GM23338 (cell line): Measurements from ENCODE around the gene CDH4. TPM values are rescaled to one million over a fixed set of nuclear protein-coding genes. Genes with fewer than 3 reads are reported as not detected.

Source experiments
- ATAC-seq: fragments of 200-7000 bp; cut with Tn5 transposase; 3 replicates; pipeline ENCODE4 v1.9.1; 2020
- DNase-seq: peaks from one replicate; pipeline ENCODE4 v3.0.0-alpha.2; 2015; ENCODE audit warnings: low spot score
- H2AFZ ChIP-seq: fragments of 200-600 bp; sonication (generic); 2 replicates; pipeline ENCODE4 v1.8.0; 2016; ENCODE audit warnings: antibody characterized with exemption, mild to moderate bottlenecking, moderate library complexity
- H3F3A ChIP-seq: fragments of 200-600 bp; sonication (generic); replicated peaks from 2 replicates; pipeline ENCODE4 v1.8.0; 2017; ENCODE audit warnings: antibody characterized with exemption, mixed run types, low read depth
- H3K27ac ChIP-seq: fragments of 200-600 bp; sonication (generic); 2 replicates; pipeline ENCODE4 v1.6.1; 2016; ENCODE audit warnings: low read depth
- H3K27me3 ChIP-seq: fragments of 200-600 bp; sonication (generic); 2 replicates; pipeline ENCODE4 v1.8.0; 2016; ENCODE audit warnings: mild to moderate bottlenecking, mixed run types, moderate library complexity; ENCODE audit not compliant: insufficient read depth
- H3K36me3 ChIP-seq: fragments of 200-600 bp; sonication (generic); 2 replicates; pipeline ENCODE4 v1.8.0; 2016; ENCODE audit warnings: mild to moderate bottlenecking; ENCODE audit not compliant: insufficient read depth
- H3K4me1 ChIP-seq: fragments of 200-600 bp; sonication (generic); 2 replicates; pipeline ENCODE4 v1.8.0; 2016; ENCODE audit warnings: mild to moderate bottlenecking, moderate library complexity; ENCODE audit not compliant: insufficient read depth
- H3K4me2 ChIP-seq: fragments of 200-600 bp; sonication (generic); 2 replicates; pipeline ENCODE4 v1.7.1; 2017; ENCODE audit warnings: mixed run types
- H3K4me3 ChIP-seq: fragments of 200-600 bp; sonication (generic); 2 replicates; pipeline ENCODE4 v1.6.1; 2016; ENCODE audit warnings: mixed run types
- H3K79me2 ChIP-seq: fragments of 200-600 bp; sonication (generic); replicated peaks from 2 replicates; pipeline ENCODE4 v1.8.0; 2017; ENCODE audit warnings: mild to moderate bottlenecking; ENCODE audit not compliant: insufficient read depth
- H3K9me2 ChIP-seq: fragments of 200-600 bp; sonication (generic); 2 replicates; pipeline ENCODE4 v1.8.0; 2017; ENCODE audit not compliant: insufficient read depth
- H4K20me1 ChIP-seq: fragments of 200-600 bp; sonication (generic); replicated peaks from 2 replicates; pipeline ENCODE4 v1.8.0; 2017; ENCODE audit warnings: mild to moderate bottlenecking; ENCODE audit not compliant: insufficient read depth
- H3K27ac Mint-ChIP-seq: 2 replicates; pipeline ENCODE4 v1.8.0; 2020; ENCODE audit warnings: inconsistent platforms, mild to moderate bottlenecking, moderate library complexity, mixed read lengths
- H3K27me3 Mint-ChIP-seq: 3 replicates; pipeline ENCODE4 v1.8.0; 2022; ENCODE audit warnings: low read depth, mild to moderate bottlenecking, moderate library complexity, mixed read lengths, inconsistent platforms; ENCODE audit not compliant: insufficient read depth, poor library complexity
- H3K36me3 Mint-ChIP-seq: 3 replicates; pipeline ENCODE4 v1.8.0; 2021; ENCODE audit warnings: low read depth, mild to moderate bottlenecking, inconsistent platforms, moderate library complexity, mixed read lengths
- H3K4me1 Mint-ChIP-seq: 3 replicates; pipeline ENCODE4 v1.8.0; 2020; ENCODE audit warnings: mild to moderate bottlenecking, inconsistent platforms, mixed read lengths
- H3K4me3 Mint-ChIP-seq: 3 replicates; pipeline ENCODE4 v1.8.0; 2021; ENCODE audit warnings: moderate library complexity, mild to moderate bottlenecking, inconsistent platforms, mixed read lengths
- H3K9me3 Mint-ChIP-seq: 3 replicates; pipeline ENCODE4 v1.8.0; 2020; ENCODE audit warnings: moderate library complexity, mild to moderate bottlenecking, inconsistent platforms, mixed read lengths
- CREB1 ChIP-seq: fragments of 250-450 bp; sonication (Bioruptor Pico); IDR thresholded peaks from 2 replicates; pipeline ENCODE4 v1.5.0; 2020; ENCODE audit warnings: low read depth, mild to moderate bottlenecking, moderate library complexity
- EZH2phosphoT487 ChIP-seq: fragments of 200-600 bp; sonication (generic); IDR thresholded peaks from one replicate; pipeline ENCODE4 v1.8.1; 2018; ENCODE audit warnings: antibody characterized with exemption; ENCODE audit not compliant: unreplicated experiment
- JUNB ChIP-seq: IDR thresholded peaks from one replicate; pipeline ENCODE4 v1.6.1; 2016; ENCODE audit warnings: antibody characterized with exemption; ENCODE audit not compliant: unreplicated experiment
- NANOG ChIP-seq: IDR thresholded peaks from 2 replicates; pipeline ENCODE4 v1.6.1; 2016; ENCODE audit warnings: antibody characterized with exemption, borderline replicate concordance
- polyA plus RNA-seq: library from polyadenylated mRNA; unstranded; fragments of >200 nt; fragmentation: Nextera tagmentation; extraction: Ambion mirVana; gene quantifications from 2 replicates; pipeline ENCODE4 v1.2.1, GENCODE V29; 2016
- total RNA-seq: library from RNA; depleted of rRNA; stranded (reverse); fragments of >200 nt; shearing (Covaris generic); gene quantifications from 2 replicates; pipeline ENCODE4 v1.2.3, GENCODE V29; 2014
- TF ChIP-seq, protein P1 (sequence below), 2 experiments: fragments of 200-600 bp in 1 of 2; sonication (generic) in 1 of 2; conservative IDR thresholded peaks; 2 replicates each; pipeline versions ENCODE4 v1.5.1 to v1.6.1; 2016 to 2017; ENCODE audit warnings: antibody characterized with exemption in 2 of 2, low read depth in 2 of 2, mild to moderate bottlenecking in 2 of 2, moderate library complexity in 1 of 2
- TF ChIP-seq, protein P2 (sequence below): IDR thresholded peaks from 2 replicates; pipeline ENCODE4 v1.6.1; 2016; ENCODE audit warnings: antibody characterized with exemption
- TF ChIP-seq, protein P3 (sequence below): IDR thresholded peaks from one replicate; pipeline ENCODE4 v1.6.1; 2018; ENCODE audit warnings: antibody characterized with exemption; ENCODE audit not compliant: unreplicated experiment

CDH4 gene
- total and polyA plus RNA-seq, 2 experiments from 2014 or later: 1.2 to 4.2 TPM

DNA sequence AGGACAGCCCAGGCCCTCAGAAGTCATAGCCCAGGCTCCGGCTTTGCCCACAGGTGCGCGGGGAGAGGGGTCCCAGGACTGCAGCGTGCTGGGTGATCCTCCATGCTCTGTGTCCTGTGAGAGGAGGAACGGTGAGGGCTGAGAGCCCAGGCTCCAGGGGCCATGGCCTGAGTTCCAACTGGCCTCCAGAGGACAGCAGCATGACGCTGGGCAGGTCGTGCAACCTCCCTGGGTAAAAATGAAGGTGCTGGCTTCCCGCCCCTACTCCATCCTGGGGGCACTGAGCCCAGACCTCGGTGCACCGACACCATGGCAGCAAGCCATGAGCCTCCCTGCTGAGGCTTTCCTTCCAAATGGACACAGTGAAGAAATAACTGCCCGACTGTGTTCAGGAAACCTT, 508.3 kb downstream of the CDH4 start:
- H3K9me2 ChIP-seq: no peaks in the 10 kb centered on the region
- Mint-ChIP-seq H3K27me3 (peaks cover 7% of the 10 kb centered on the region), H3K4me1 (peaks cover 10% of the 10 kb centered on the region; the same call in 2 of the 3 replicates), H3K4me3 (no peak overlapping the region), H3K36me3 (no peaks in the 10 kb centered on the region), H3K9me3 (no peaks in the 10 kb centered on the region), H3K27ac (no peak overlapping the region)
- TF ChIP-seq NANOG: no peak
- no peak for TF ChIP-seq EZH2phosphoT487
- TF ChIP-seq, protein P1, sequence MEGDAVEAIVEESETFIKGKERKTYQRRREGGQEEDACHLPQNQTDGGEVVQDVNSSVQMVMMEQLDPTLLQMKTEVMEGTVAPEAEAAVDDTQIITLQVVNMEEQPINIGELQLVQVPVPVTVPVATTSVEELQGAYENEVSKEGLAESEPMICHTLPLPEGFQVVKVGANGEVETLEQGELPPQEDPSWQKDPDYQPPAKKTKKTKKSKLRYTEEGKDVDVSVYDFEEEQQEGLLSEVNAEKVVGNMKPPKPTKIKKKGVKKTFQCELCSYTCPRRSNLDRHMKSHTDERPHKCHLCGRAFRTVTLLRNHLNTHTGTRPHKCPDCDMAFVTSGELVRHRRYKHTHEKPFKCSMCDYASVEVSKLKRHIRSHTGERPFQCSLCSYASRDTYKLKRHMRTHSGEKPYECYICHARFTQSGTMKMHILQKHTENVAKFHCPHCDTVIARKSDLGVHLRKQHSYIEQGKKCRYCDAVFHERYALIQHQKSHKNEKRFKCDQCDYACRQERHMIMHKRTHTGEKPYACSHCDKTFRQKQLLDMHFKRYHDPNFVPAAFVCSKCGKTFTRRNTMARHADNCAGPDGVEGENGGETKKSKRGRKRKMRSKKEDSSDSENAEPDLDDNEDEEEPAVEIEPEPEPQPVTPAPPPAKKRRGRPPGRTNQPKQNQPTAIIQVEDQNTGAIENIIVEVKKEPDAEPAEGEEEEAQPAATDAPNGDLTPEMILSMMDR (conservative IDR thresholded peaks at IDR 0.05; ENCODE audit: low read depth in 2 of 2): no peak
- no peak for TF ChIP-seq JUNB
- TF ChIP-seq, protein P2, sequence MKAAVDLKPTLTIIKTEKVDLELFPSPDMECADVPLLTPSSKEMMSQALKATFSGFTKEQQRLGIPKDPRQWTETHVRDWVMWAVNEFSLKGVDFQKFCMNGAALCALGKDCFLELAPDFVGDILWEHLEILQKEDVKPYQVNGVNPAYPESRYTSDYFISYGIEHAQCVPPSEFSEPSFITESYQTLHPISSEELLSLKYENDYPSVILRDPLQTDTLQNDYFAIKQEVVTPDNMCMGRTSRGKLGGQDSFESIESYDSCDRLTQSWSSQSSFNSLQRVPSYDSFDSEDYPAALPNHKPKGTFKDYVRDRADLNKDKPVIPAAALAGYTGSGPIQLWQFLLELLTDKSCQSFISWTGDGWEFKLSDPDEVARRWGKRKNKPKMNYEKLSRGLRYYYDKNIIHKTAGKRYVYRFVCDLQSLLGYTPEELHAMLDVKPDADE: no peak
- H3K4me1 ChIP-seq: no peaks in the 10 kb centered on the region
- H3K27me3 ChIP-seq: no peaks in the 10 kb centered on the region
- no peak overlapping the region for H2AFZ ChIP-seq
- no peak overlapping the region for H3K4me3 ChIP-seq
- no peaks in the 10 kb centered on the region for H4K20me1 ChIP-seq
- no peaks in the 10 kb centered on the region for H3K79me2 ChIP-seq
- H3F3A ChIP-seq: no peaks in the 10 kb centered on the region
- DNase-seq (no peak), ATAC-seq (no peak)
- no peak overlapping the region for H3K27ac ChIP-seq
- H3K4me2 ChIP-seq: no peak overlapping the region
- H3K36me3 ChIP-seq: no peaks in the 10 kb centered on the region

DNA sequence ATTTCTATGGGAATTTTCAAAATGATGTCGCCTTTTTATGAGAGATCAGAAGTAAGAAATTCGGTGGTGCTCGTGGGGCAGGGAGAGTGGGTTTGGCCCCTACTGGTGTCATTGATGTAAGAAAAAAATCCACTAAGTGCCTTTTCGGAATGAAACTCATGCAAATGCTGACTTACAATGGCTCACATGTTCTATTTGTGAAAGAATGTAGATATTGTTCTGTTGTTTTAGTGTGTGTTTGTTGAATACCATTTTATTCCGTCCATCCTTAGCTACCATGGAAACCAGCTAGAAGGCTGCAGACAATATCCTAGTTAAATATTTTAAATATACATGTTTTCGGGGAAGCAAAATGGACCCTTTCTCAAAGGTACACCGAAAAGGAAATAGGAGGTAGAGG, 508.7 kb downstream of the CDH4 start:
- Histone ChIP-seq H3K79me2 (no peaks in the 10 kb centered on the region), H3K27me3 (no peaks in the 10 kb centered on the region), H3F3A (no peaks in the 10 kb centered on the region), H2AFZ (no peak overlapping the region), H3K4me3 (no peak overlapping the region), H3K36me3 (no peaks in the 10 kb centered on the region), H3K4me1 (no peaks in the 10 kb centered on the region), H3K9me2 (no peaks in the 10 kb centered on the region), H3K4me2 (no peak overlapping the region), H4K20me1 (no peaks in the 10 kb centered on the region), H3K27ac (no peak overlapping the region)
- Mint-ChIP-seq H3K36me3 (no peaks in the 10 kb centered on the region), H3K9me3 (no peaks in the 10 kb centered on the region), H3K27me3 (peaks cover 7% of the 10 kb centered on the region), H3K27ac (no peak overlapping the region), H3K4me3 (no peak overlapping the region), H3K4me1 (peaks cover 10% of the 10 kb centered on the region; the same call in 2 of the 3 replicates)
- TF ChIP-seq EZH2phosphoT487 (no peak), CREB1 (CRISPR knock-in tag) (no peak), JUNB (no peak)
- TF ChIP-seq, protein P3, sequence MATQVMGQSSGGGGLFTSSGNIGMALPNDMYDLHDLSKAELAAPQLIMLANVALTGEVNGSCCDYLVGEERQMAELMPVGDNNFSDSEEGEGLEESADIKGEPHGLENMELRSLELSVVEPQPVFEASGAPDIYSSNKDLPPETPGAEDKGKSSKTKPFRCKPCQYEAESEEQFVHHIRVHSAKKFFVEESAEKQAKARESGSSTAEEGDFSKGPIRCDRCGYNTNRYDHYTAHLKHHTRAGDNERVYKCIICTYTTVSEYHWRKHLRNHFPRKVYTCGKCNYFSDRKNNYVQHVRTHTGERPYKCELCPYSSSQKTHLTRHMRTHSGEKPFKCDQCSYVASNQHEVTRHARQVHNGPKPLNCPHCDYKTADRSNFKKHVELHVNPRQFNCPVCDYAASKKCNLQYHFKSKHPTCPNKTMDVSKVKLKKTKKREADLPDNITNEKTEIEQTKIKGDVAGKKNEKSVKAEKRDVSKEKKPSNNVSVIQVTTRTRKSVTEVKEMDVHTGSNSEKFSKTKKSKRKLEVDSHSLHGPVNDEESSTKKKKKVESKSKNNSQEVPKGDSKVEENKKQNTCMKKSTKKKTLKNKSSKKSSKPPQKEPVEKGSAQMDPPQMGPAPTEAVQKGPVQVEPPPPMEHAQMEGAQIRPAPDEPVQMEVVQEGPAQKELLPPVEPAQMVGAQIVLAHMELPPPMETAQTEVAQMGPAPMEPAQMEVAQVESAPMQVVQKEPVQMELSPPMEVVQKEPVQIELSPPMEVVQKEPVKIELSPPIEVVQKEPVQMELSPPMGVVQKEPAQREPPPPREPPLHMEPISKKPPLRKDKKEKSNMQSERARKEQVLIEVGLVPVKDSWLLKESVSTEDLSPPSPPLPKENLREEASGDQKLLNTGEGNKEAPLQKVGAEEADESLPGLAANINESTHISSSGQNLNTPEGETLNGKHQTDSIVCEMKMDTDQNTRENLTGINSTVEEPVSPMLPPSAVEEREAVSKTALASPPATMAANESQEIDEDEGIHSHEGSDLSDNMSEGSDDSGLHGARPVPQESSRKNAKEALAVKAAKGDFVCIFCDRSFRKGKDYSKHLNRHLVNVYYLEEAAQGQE: no peak
- TF ChIP-seq, protein P2: no peak
- DNase-seq (no peak), ATAC-seq (no peak)
